NOMO-1 (cell line): ENCODE data around the gene CPED1.
"Not testable (repeated sequence)": the region's sequence is repeated elsewhere in the genome, so short reads cannot be mapped to it uniquely, and the experiment has no call there.

Experiments
- DNase-seq, 2 experiments: peaks; one replicate each; lab custom pipeline; 2025; ENCODE audit not compliant: unreplicated experiment in 2 of 2; lab: John Stamatoyannopoulos, UW

CPED1 gene

GRCh38 chr7:120994512-120995410, 6.2 kb downstream of the CPED1 start:
- no peak for DNase-seq

GRCh38 chr7:120995654-120996053, 7.1 kb downstream of the CPED1 start:
- DNase-seq: no peak

- DNase-seq: peak; percentile 64 to 82
Measured at GRCh38 chr7:120996333-120996987, 7.9 kb downstream of the CPED1 start.

- DNase-seq: peak in 1 of 2 experiments; percentile 47
Measured at GRCh38 chr7:120996988-120997345, 8.5 kb downstream of the CPED1 start.

- DNase-seq: peak; percentile 35 to 54
Measured at GRCh38 chr7:120997882-120998474, 9.5 kb downstream of the CPED1 start.

- no peak for DNase-seq
Measured at GRCh38 chr7:120998520-120998919, 10.0 kb downstream of the CPED1 start.

- DNase-seq: no peak
Measured at GRCh38 chr7:120998996-120999565, 10.6 kb downstream of the CPED1 start.

- DNase-seq: no peak
Measured at GRCh38 chr7:121000081-121000983, 11.8 kb downstream of the CPED1 start.

- DNase-seq: no peak
Measured at GRCh38 chr7:121001234-121001906, 12.9 kb downstream of the CPED1 start.

GRCh38 chr7:121002048-121002756, 13.7 kb downstream of the CPED1 start:
- DNase-seq: no peak

GRCh38 chr7:121002757-121003200, 14.3 kb downstream of the CPED1 start:
- no peak for DNase-seq

- DNase-seq: no peak
Measured at GRCh38 chr7:121003986-121004685, 15.6 kb downstream of the CPED1 start.

GRCh38 chr7:121005058-121005457, 16.5 kb downstream of the CPED1 start:
- not testable (repeated sequence) for DNase-seq

GRCh38 chr7:121005996-121006584, 17.6 kb downstream of the CPED1 start:
- DNase-seq: no peak

- DNase-seq: no peak
Measured at GRCh38 chr7:121006711-121007315, 18.3 kb downstream of the CPED1 start.

- no peak for DNase-seq
Measured at GRCh38 chr7:121008816-121009215, 20.3 kb downstream of the CPED1 start.

GRCh38 chr7:121011401-121011800, 22.9 kb downstream of the CPED1 start:
- no peak for DNase-seq
